Measurements from ENCODE around the gene TNFRSF4.
A peak's percentile ranks its signal among the peaks of the same experiment; 100 is the strongest.
"Not testable (repeated sequence)": the region's sequence is repeated elsewhere in the genome, so short reads cannot be mapped to it uniquely, and the experiment has no call there.

TNFRSF4 gene

DNA sequence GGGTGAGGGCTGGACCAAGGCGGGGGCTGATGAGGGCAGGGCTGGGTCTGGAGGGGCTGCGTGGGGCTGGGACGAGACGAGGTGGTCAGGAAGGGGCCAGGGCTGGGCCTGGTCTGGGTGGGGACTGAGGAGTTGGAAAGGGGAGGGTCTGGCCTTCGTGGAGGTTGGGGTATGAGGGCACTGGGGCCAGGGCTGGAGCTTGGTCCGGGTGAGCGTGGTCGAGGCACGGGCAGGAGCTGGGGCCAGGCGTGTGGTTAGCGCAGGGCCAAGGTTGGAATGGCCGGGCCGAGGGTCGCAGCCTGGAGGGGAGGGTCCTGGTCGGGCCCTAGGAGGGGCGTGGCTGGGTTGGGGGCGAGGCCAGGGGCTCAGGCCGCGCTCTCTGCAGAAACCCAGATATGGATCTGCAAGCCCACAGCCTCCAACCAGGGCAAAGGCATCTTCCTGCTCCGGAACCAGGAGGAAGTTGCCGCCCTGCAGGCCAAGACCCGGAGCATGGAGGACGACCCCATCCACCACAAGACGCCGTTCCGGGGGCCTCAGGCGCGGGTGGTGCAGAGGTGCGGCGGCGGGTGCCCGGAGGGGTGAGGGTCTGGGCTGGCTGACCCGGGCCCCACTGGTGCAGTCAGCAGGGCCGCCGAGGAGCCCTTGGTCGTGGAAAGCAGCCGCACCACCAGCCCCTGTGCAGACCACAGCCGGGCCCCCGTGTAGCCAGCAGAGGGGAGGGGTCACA is 31.3 kb downstream of the TNFRSF4 start:
- DNase-seq (ENCODE audit: low read depth): no peak

DNA sequence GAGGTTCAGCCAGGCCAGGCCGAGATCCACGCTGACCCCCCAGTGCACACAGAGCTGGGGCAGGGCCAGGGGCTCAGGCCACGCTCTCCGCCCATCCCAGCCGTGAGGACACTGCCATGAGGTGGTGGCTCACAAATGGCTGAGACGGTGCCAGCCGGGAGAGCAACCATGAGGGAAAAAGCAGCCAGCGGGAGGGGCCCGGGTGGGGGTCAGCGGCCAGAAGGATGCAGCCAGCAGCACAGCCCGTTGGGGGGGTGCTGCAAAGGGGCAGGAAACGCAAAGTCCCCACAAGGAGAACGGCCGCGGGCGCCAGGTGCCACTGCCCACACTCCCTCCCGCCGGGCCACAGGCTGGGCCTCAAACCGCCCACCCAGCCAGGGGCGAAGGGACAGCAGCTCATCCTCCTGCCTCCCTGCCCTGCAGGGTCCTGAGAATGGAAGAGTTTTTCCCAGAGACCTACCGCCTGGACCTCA is 32.0 kb downstream of the TNFRSF4 start:
- DNase-seq (ENCODE audit: low read depth): no peak

- DNase-seq (ENCODE audit: low read depth): no peak
Observed at GRCh38 chr1:1181129-1181937, 32.6 kb downstream of the TNFRSF4 start.

GRCh38 chr1:1179983-1180861 is 33.7 kb downstream of the TNFRSF4 start:
- DNase-seq (ENCODE audit: low read depth): no peak

- no peak for DNase-seq (ENCODE audit: low read depth)
Observed at GRCh38 chr1:1179346-1179982, 34.5 kb downstream of the TNFRSF4 start.

- no peak for DNase-seq (ENCODE audit: low read depth)
Observed at GRCh38 chr1:1178794-1179331, 35.1 kb downstream of the TNFRSF4 start.

- DNase-seq (ENCODE audit: low read depth): no peak
Observed at GRCh38 chr1:1177452-1178206, 36.3 kb downstream of the TNFRSF4 start.

GRCh38 chr1:1176931-1177330 is 37.0 kb downstream of the TNFRSF4 start:
- no peak for DNase-seq (ENCODE audit: low read depth)

DNA sequence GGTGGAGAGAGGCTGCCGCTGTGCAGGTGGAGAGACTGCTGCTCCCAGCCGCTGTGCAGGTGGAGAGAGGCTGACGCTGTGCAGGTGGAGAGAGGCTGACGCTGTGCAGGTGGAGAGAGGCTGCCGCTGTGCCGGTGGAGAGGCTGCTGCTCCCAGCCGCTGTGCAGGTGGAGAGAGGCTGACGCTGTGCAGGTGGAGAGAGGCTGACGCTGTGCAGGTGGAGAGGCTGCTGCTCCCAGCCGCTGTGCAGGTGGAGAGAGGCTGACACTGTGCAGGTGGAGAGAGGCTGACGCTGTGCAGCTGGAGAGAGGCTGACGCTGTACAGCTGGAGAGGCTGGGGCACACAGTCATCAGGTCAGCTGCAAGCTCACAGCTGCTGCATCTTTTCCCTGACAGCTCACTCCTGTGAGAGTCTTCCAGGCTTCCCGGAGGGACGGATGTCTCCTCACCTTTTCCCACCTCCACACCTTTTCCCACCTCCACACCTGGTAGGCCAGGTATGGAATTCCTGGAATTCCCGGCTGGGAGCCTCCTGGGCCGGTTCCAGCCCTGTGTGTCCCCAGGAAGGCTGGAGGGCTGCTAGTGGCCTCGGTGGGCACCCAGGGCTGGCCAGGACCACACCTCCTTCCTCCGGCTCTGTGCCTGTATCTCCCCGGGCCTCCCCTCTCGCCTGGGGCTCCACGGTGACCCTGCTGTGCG is 37.7 kb downstream of the TNFRSF4 start:
- DNase-seq (ENCODE audit: low read depth): not testable (repeated sequence)

DNA sequence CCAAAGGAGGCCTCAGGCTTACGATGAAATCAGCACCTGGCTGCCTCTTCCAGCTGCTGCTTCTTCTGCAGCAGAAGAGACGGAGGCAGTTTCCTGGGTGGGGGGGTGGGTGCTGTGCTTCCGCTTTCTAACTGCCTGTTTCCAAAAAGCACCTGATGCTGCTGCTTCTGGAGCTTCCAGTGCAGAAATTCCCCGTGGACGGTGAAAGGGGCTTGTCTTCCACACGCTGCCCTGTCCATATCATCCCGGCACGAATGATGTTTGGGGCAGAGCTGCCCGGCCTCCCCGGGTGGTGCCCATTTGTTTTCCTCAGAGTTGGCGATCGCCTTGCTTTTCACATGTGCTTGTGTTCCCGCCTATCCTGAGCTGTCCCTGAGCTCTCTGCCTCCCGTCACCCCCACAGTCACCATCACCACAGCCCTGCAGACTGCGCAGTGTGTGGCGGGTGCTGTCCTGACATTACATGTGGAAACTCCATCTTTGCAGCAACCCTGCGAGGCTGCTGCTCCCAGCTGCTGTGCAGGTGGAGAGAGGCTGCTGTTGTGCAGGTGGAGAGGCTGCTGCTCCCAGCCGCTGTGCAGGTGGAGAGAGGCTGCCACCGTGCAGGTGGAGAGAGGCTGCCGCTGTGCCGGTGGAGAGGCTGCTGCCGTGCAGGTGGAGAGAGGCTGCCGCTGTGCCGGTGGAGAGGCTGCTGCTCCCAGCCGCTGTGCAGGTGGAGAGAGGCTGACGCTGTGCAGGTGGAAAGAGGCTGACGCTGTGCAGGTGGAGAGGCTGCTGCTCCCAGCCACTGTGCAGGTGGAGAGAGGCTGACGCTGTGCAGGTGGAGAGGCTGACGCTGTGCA is 38.5 kb downstream of the TNFRSF4 start:
- DNase-seq (ENCODE audit: low read depth): no peak

DNA sequence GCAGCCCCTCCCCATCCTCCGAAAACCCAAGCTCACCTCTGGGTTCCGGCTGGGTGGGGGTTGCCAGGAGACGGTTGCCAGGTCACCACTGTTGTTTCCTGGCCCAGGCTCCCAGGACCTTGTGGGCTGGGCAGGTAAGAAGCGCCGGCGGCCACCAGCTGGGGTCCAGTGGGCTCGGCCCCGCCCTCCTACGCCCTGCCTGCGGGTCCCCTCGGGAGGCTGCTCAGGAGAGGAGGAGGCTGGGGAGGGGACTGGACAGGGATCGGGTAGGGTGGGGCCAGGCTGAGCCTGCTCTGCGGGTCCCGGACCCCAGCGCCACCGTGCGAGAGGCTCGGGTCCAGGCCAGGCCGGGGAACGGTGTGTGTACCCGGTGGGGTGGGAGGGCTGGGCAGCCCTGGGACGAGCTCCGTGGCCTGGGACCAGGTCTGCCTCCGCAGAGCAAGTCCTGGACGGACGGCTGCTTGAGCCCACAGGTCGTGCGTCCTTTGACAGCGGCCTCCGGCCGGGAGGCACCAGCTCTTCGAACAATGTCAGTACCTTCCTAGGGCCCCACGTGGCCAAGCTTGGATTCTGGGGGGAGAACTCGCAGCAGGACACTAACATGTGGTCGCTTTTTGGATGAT is 40.0 kb downstream of the TNFRSF4 start, which contains the start of gene TTLL10:
Gene TTLL10 (plus strand): TSS at position 88 of the 623 bp plus-strand sequence. CDS start 5,336 bp downstream, outside the sequence.
- no peak for DNase-seq (ENCODE audit: low read depth)

DNA sequence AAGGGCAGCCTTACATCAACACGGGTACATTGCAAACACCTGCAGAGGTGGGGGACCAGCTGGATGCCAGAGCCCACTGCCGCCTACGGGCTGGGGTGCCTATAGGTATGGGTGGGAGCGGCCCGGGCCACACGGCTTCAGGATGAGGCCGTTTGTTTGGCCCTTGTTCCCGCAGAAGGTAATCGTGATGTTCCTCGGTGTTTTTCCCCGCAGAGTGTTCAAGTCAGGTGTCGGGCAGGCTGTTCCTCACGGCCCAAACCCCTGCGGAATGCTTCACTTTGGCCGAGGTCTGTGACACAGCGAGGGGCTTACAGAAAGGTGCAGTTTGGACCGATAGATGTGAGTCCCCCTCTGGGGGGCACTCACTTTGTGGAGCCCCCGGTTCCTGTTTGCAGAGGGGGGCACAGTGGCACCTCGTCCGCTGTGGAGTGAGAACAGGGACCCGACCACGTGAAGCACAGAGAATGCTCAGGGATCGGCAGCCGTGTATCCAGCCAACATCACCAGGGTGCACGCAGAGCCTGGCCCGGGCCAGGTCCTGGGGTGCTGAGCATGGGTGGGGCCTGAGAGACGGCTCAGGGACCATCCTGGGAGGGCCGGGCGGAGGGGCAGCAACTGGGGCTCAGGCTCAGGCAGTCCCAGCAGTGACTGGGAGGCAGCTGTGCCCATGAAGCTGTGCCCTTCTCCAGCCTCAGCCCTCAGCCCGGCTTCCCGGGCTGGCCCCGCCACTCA is 40.7 kb downstream of the TNFRSF4 start:
- no peak for DNase-seq (ENCODE audit: low read depth)

DNA sequence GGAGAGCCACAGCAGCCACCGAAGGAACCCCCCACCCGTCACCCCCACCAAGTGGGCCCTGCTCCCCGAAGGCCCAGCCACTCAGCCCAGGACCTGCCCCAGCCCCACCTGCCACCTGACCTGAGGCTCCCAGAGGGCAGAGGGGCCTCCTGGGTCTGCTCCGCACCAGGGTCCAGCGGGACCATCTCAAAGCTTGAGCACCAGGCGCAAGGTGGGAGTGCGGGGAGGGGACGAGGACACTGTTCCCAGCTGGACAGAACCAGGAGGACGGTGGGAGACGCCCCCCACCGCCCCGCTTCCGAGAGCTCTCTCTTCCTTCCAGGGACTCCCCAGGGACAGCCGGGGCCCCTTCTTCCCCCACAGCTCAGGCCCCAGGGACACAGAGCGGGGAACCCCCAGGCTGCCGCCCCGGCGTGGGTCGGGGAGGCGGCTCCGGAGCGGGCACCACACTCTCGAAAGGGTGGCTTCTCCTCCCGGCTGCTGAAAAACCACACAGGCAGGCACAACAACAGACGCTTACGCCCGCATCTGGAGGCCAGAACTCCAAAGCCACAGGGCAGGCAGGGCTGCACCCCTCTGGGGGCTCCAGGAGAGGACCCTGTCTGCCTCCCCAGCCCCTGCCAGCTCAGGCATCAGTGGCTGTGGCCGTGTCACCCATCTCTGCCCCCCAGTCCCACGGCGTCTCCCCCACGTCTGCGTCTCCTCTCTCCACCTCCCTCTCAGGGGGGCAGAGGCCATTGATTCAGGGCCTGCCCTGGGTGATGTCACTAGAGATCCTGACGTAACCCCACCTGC is 42.2 kb downstream of the TNFRSF4 start:
- DNase-seq (ENCODE audit: low read depth): no peak

- DNase-seq (ENCODE audit: low read depth): no peak
Observed at GRCh38 chr1:1171161-1171545, 42.8 kb downstream of the TNFRSF4 start.

DNA sequence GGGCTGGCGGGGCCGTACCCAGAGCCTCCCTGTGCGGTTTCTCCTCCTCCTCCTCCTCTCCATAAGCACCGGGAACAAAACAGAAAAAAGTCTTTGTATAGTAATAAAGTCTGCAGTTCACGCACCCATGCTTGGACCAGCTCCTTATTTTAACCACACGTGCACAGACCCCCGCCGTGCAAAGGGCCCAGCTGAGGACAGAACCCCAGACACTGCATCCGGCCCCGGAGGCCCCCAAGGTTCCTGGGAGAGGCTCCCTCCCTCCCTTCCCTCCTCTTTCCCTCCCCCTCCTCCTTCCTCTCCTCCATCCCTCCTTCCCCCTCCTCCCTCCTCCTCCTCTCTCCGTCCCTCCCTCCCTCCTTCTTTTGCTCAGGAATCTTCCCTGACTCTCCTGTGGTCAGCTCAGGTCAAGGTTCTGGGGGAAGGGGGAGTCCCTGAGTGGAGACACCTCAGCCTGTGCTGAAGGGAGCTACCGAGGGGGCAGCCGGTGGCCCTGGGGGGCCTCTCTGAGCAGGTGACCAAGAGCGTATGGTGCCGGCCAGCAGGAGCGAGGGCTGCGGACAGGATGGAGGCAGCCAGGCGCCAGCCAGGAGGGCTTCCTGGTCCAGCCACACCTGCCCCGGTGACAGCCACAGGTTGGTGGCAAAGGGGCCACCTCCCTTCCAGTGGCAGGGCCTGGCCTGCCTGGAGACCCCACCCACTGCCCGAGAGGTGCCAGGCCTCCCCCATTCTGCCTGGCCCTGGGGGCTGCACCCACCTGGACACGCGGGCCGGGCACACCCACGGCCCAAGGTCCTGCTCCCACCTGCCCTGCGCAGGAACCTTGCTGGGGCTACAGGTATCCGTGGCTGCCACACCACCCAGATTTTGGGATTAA is 43.5 kb downstream of the TNFRSF4 start:
- peak; percentile 13 for DNase-seq (ENCODE audit: low read depth)

Measured in amniotic epithelial cell (primary cell).